ENCODE data around the gene RNF32.
"Not testable (repeated sequence)": the region's sequence is repeated elsewhere in the genome, so short reads cannot be mapped to it uniquely, and the experiment has no call there.

RNF32 gene

DNA sequence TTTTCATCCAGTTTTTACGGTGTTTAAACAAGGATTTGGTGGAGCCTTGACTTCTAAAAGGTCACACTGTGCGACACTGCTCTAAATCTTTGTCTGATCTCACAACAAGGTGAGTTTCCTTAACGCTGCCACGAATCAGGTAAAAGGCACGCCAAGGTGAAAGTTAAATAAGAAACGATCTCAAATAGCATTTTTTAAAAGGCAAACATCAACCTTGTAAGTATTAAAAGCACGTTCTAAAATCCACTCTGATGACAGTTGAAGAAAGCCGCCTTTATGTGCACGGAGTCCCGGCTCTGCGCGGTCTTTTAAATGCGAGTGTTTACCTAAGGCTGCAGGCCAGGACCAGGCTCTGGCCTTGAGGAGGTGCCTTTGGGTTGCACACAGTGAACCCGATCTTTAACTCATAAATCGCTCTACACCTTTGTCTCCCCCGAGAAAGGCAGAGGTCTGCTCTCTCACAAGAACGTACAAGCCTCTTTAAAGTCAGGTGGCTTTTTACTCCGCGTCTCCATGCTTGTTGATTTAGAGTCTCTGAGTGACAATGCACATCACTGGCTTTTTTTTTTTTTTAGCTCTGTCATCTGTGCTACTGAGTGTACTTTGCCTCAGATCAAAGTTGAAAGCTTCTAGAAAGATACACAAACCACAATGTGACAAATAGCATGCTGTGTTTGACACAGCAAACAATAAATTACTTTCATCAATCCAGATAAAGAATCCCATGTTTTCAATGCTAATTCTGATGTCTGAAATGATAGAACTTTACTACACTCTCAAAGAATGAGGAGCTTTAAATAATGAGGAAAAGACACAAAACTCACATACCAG, 25.9 kb upstream of the RNF32 start:
- no peak for DNase-seq

GRCh38 chr7:156616269-156617202, 24.0 kb upstream of the RNF32 start:
- DNase-seq = no peak

- DNase-seq = no peak
These were observed 23.4 kb upstream of the RNF32 start for GRCh38 chr7:156617215-156617614.

DNA sequence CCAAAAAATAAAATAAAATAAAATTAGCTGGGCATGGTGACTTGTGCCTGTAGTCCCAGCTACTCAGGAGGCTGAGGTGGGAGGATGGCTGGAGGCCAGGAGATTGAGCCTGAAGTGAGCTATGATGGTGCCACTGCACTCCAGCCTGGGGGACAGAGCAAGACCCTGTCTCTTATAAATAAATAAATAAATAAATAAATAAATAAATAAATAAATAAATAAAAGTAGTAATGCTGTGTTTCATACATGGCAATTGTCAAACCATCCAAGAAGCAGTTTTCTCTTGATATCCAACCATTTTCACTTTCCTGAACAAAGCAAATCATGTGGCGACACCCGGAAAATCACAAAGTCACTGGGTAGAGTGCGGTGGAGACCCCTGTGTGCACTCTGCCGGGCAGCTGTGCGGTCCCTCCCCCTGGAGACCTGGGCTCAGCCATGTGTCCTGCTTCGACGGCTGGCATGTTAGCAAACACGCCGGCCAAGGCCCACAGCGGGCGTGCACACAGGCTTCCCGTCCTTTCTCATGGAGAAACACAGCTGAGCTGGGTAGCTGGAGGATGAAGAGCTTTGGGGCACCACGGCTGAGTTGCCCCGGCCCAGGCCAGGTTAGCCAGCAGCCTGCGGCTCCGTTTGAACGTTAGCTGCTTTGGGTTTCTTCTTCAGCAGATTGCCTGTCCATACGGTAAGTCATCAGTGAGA, 22.3 kb upstream of the RNF32 start:
- DNase-seq = no peak

- no peak for DNase-seq
These were observed 21.7 kb upstream of the RNF32 start for GRCh38 chr7:156618780-156619367.

DNA sequence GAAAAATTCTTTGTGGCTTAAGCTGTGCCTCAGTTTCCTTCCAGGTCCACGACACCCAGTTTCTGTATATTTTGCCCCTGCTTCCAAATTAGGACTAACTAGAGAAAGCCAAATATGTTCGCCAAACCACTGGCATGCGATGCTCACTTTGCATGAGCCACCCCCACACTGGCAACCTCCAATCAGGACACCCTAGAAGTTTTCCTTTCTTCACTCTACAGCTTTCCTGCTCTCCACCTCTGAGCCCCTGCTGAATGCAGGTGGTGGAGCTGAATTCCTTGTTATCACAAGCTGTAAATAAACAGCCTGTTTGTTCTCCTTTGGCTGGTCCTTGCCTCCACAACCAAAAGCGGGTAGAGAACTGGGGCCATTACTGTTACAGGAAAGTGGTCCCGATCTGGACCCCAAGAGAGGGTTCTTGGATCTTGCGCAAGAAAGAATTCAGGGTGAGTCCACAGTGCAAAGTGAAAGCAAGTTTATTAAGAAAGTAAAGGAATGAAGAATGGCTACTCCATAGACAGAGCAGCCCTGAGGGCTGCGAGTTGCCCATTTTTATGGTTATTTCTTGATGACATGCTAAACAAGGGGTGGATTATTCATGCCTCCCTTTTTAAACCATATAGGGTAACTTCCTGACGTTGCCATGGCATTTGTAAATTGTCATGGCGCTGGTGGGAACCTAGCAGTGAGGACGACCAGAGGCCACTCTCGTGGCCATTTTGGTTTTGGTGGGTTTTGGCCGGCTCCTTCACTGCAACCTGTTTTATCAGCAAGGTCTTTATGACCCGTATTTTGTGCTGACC, 20.9 kb upstream of the RNF32 start:
- not testable (repeated sequence) for DNase-seq

DNA sequence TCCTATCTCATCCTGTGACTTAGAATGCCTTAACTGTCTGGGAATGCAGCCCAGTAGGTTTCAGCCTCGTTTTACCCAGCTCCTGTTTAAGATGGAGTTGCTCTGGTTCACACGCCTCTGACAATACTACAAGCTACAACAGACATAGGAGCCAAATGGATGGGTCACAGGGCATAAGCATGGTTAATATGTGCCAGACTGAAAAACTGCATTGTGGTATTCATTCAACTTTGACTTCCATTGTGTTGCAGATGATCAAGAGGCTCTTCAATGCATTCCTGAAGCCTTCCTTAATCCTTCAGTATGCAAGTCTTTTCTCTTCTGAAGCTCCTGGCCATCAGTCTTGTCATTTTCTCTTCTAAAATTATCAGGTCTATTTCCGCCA, 20.3 kb upstream of the RNF32 start:
- DNase-seq = no peak

DNA sequence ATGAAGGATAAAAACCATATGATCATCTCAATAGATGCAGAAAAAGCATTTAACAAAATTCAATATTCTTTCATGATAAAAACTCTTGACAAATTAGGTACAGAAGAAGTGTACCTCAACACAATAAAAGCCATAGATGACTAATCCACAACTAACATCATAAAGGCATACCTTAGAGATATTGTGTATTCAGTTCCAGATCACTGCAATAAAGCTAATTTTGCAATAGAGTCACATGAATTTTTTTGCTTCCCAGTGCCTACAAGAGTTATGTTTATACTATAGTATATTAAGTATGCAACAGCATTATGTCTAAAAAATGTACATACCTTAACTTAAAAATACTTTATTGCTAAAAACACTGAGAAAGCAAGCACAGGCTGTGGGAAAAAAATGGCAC, 18.9 kb upstream of the RNF32 start:
- DNase-seq = no peak

GRCh38 chr7:156625580-156625979, 15.0 kb upstream of the RNF32 start:
- DNase-seq = no peak

DNA sequence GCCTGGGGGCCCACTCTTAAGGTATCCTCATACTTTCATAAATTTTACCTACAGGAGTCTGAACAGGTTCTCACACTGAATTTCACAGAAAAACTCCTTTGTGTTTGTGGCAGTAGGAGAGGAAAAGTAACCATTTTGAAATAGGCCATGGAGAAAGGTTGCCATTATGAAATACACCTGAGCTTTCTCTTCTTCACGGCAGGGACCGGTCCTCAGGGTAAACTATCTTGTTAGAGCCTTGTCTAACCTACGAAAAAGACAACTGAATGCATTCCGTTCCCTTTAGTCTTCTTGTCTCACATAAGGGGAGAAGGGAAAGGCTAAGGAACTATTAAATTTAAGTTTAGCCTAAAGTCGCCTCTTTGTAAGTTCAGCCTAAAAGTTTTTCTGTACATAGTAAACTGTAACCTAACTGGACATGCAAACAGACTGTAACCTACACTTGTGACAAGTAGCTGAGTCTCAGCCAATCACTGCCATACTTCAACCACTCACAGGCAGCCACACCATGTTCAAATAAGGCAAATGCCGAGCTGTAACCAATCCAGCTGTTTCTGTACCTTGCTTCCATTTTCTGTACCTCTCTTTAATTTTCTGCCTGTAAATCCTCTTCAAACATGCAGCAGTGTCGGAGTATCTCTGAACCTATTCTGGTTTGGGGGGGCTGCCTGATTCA, 14.2 kb upstream of the RNF32 start:
- no peak for DNase-seq

DNA sequence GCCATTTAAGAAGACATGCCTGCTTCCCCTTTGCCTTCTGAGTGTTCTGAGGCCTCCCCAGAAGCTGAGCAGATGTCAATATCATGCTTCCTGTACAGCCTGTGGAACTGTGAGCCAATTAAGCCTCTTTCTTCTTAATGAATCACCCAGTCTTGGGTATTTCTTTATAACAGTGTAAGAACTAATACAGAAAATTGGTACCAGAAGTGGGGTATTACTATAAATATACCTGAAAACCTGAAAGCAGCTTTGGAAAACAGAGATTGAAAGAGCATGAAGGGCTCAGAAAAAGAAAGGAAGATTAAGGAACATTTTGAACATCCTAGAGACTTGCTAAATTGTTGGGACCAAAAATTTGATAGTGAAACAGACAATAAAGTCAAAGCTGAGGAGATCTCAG, 12.0 kb upstream of the RNF32 start:
- no peak for DNase-seq

GRCh38 chr7:156629873-156630272, 10.7 kb upstream of the RNF32 start:
- DNase-seq = no peak

DNA sequence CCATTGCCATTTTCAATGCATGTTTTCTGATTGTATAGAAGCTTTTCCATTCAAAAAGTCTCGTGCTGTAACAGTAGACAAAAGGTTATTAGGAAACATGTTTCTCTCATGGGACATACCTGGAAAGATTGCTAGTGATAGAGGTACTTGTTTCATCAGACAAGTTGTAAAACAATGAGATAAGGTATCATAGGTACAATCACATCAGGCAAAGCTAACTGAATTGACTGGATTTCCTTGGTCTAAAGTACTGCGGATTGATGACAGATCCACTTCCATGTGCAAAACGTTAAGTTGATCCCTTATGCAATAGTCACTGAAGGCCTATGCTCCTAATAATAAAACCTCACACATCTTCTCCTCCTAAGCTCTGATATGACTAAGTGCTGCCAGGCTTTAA, 6.5 kb upstream of the RNF32 start:
- no peak for DNase-seq

DNA sequence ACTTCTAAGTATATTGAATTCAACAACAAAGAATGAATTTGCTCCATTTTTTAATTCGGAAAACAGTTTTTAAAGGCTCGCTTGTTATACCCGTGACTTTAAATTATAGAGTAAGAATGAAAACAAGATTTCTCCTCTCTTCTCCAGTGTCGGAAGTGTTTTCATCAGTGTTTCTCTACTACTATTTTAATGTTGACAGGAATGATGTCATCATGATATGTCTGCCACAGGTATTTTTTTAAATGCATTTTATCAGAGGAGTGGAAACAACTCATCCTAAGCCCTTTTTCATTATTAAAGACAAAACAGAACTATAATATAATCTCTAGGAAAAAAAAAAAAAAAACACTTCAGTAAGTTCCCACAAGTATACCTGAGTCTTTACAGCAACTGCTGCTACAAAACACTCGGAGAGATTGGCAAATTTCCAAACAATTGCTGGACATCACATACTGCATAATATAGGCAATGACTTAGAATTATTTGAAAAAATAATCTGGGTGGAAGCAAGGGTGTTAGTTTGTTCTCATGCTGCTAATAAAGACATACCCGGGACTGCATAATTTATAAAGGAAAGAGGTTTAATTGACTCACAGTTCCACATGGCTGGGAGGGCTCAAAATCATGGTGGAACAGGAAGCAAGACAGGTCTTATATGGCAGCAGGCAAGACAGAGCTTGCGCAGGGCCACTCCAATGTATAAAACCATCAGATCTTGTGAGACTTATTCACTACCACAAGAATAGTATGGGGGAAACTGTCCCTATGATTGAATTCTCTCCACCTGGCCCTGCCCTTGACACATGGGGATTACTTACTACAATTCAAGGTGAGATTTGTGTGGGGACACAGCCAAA, 4.8 kb upstream of the RNF32 start:
- DNase-seq = no peak

- not testable (repeated sequence) for DNase-seq
These were observed 3.5 kb upstream of the RNF32 start for GRCh38 chr7:156637093-156637492.

GRCh38 chr7:156638443-156639077, 2.0 kb upstream of the RNF32 start:
- DNase-seq = no peak

DNA sequence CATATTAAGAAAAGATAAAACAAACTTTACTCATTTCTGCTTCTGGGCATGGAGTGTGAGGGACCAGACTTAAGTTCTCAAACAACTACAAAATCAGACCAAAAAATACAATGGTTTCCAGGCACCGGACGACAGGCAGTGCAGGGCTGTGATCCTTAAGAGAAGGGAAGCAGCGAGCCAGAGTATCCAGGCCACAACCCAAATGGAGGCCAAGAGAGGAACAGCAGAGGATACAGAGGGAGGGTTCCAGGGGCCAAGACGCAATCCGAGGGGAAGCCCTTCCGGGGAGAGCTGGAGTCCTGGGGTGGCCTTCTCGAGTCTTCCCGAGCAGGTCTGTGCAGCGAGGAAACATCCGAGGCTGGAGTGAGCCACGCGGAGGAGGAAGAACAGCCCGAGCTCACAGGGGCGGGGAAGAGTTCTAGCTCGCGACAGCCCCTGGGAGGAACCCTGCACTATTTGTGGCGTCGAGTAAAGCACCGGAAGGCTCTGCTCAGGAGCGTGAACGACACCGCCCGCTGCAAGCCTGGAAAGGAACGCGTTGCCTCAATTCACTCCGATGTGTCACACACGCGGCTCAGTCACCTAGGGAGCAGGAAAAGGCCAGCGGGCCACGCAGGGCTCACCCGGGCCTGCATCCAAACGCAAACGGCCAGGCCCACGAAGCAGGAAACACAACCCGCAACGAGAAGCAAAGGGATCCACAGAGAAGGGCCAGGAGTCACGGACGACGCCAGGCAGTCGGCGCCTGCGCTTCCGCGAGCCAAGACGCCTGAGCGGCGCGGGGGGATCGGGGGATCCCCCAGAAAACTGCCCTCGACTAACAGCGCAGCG, 933 bp upstream of the RNF32 start:
- no peak for DNase-seq

- DNase-seq = no peak
These were observed 443 bp downstream of the RNF32 start for GRCh38 chr7:156640949-156641485.
